ENCODE data around the gene PLEKHA7. TPM values are rescaled to one million over a fixed set of nuclear protein-coding genes. Genes with fewer than 3 reads are reported as not detected.

The PLEKHA7 gene
- total and polyA plus RNA-seq, 2 of the 8 experiments (the other 6 are each of a cell fraction or from before 2014, with no cell fraction given) = 11.4 to 25.6 TPM

GRCh38 chr11:16841984-16842383 lies 172.2 kb downstream of the PLEKHA7 start:
- 89% methylated on average over 4 of the region's 4 CpGs; no CpG with 5 or more reads in 1 of the 2 experiments for WGBS, 2 experiments (ENCODE audit: extremely low coverage in 1 of 2, insufficient coverage in 1 of 2, insufficient read length in 1 of 2, insufficient replicate concordance in 2 of 2, low coverage in 1 of 2, low lambda C conversion rate in 2 of 2, missing lambda C conversion rate in 1 of 2)
- CTCF ChIA-PET (ENCODE audit: partially characterized antibody) = interaction anchor here (0.6 to 2.6 kb wide), 4 partner anchors 15 to 1287 kb away, joined by 3 to 10 read pairs (median 4); no protein-coding TSS in a partner anchor
- no peak for TF ChIP-seq MAX (IDR thresholded peaks at IDR 0.05)
- TF ChIP-seq SP4 (IDR thresholded peaks at IDR 0.05; ENCODE audit: low read length) = no peak
- TF ChIP-seq TAF1 (IDR thresholded peaks at IDR 0.05; ENCODE audit: low read depth, low read length) = no peak
- no peak for TF ChIP-seq NRF1 (IDR thresholded peaks at IDR 0.05; ENCODE audit: low read depth, low read length)
- TF ChIP-seq JUND (IDR thresholded peaks at IDR 0.05; ENCODE audit: low read length) = no peak
- no peak for TF ChIP-seq E2F6 (IDR thresholded peaks at IDR 0.05)
- no peak for TF ChIP-seq NANOG (IDR thresholded peaks at IDR 0.05; ENCODE audit: insufficient read depth, low read depth, low read length, poor library complexity, severe bottlenecking)
- no peak for TF ChIP-seq RFX5 (IDR thresholded peaks at IDR 0.05; ENCODE audit: borderline replicate concordance, low read depth, low read length)
- no peak for TF ChIP-seq SIRT6 (IDR thresholded peaks at IDR 0.05; ENCODE audit: low read length)
- no peak for TF ChIP-seq TAF7 (optimal IDR thresholded peaks at IDR 0.05; ENCODE audit: borderline replicate concordance, low read depth, low read length)
- TF ChIP-seq PHF8 (conservative IDR thresholded peaks at IDR 0.05; ENCODE audit: low read depth, low read length) = no peak
- no peak for TF ChIP-seq CHD2 (IDR thresholded peaks at IDR 0.05; ENCODE audit: low read length)
- no peak for TF ChIP-seq TCF12 (IDR thresholded peaks at IDR 0.05; ENCODE audit: low read depth, low read length)
- no peak for TF ChIP-seq KDM5A (IDR thresholded peaks at IDR 0.05; ENCODE audit: low read length)
- no peak for TF ChIP-seq ZNF274 (IDR thresholded peaks at IDR 0.05; ENCODE audit: borderline replicate concordance, extremely low read depth, low read length)

More at GRCh38 chr11:16841984-16842383, 172.2 kb downstream of the PLEKHA7 start:
- Histone ChIP-seq H2AFZ (ENCODE audit: low read length) (no peak overlapping the region), H3K27me3 (replicated peaks in 1 of 4; ENCODE audit: control insufficient read depth in 3 of 4, extremely low read depth in 1 of 4, insufficient read depth in 3 of 4, low read length in 3 of 4) (no peaks in the 10 kb centered on the region), H3K23ac (ENCODE audit: insufficient read length) (no peak overlapping the region), H2BK120ac (replicated peaks; ENCODE audit: low read depth, low read length) (no peak overlapping the region), H3K23me2 (ENCODE audit: low read depth, low read length) (no peaks in the 10 kb centered on the region), H4K20me1 (replicated peaks in 1 of 2; ENCODE audit: control insufficient read depth in 1 of 2, insufficient read depth in 2 of 2, low read length in 2 of 2) (no peaks in the 10 kb centered on the region), H2BK12ac (ENCODE audit: low read depth, low read length) (no peak overlapping the region), H3K4ac (replicated peaks; ENCODE audit: insufficient read length, low read depth, low read length) (no peak overlapping the region), H3K27ac (ENCODE audit: low read depth, low read length) (no peak overlapping the region), H3K4me2 (ENCODE audit: insufficient read depth in 1 of 2, low read depth in 2 of 2, low read length in 2 of 2) (no peak overlapping the region), H3K4me1 (replicated peaks in 1 of 4; ENCODE audit: control insufficient read depth in 3 of 4, insufficient read depth in 4 of 4, low read length in 3 of 4) (no peaks in the 10 kb centered on the region), H2AK5ac (ENCODE audit: low read depth, low read length) (no peak overlapping the region), H2BK5ac (ENCODE audit: low read depth, low read length) (no peak overlapping the region), H3K14ac (ENCODE audit: insufficient read length) (no peak overlapping the region), H3K56ac (replicated peaks; ENCODE audit: insufficient read length, low read depth, low read length) (no peak overlapping the region), H3K18ac (ENCODE audit: extremely low read depth, low read length) (no peak overlapping the region), H4K5ac (ENCODE audit: insufficient read length, low read depth, low read length) (no peak overlapping the region), H3K4me3 (ENCODE audit: extremely low read depth in 1 of 4, insufficient read depth in 2 of 4, low read depth in 3 of 4, low read length in 4 of 4) (no peak overlapping the region), H2BK20ac (ENCODE audit: low read length) (no peak overlapping the region), H3K9ac (replicated peaks in 1 of 4; ENCODE audit: extremely low read depth in 1 of 4, low read depth in 3 of 4, low read length in 3 of 4) (no peak overlapping the region), H4K91ac (replicated peaks; ENCODE audit: insufficient read length, low read length) (no peak overlapping the region), H2BK15ac (ENCODE audit: low read length) (no peak overlapping the region), H3K36me3 (ENCODE audit: control insufficient read depth in 2 of 4, insufficient read depth in 4 of 4, low read length in 3 of 4) (peaks cover 0 to 10% (median 2%) of the 10 kb centered on the region in 4 experiments; a peak in 2 of 8 replicates), H3K79me1 (ENCODE audit: low read depth, low read length) (no peaks in the 10 kb centered on the region; the same call in 1 of the 2 replicates), H3K9me3 (ENCODE audit: insufficient read depth in 2 of 2, low read depth in 1 of 2, low read length in 1 of 2) (no peaks in the 10 kb centered on the region), H4K8ac (ENCODE audit: extremely low read depth, insufficient read depth, low read length) (no peak overlapping the region), H3K79me2 (ENCODE audit: control insufficient read depth in 1 of 2, insufficient read depth in 2 of 2, low read length in 2 of 2) (no peaks in the 10 kb centered on the region)
- no peak for DNase-seq (ENCODE audit: low read depth in 1 of 2, low spot score in 2 of 2)
- no peak for FAIRE-seq
- POLR2A ChIA-PET (ENCODE audit: partially characterized antibody) = interaction anchor here (0.6 to 0.7 kb wide), 2 partner anchors 9 to 69 kb away, joined by 3 read pairs; no protein-coding TSS in a partner anchor
